Chondrocyte (in vitro differentiated cells): ENCODE data around the gene GPR176. TPM values are rescaled to one million over a fixed set of nuclear protein-coding genes. Genes with fewer than 3 reads are reported as not detected.

Experiments
- DNase-seq: peaks from one replicate; pipeline ENCODE4 v3.0.0; 2021; ENCODE audit warnings: mixed read lengths, low spot score
- H3K27ac Mint-ChIP-seq: one replicate; pipeline ENCODE4 v1.8.0; 2021; ENCODE audit warnings: mild to moderate bottlenecking, moderate library complexity, mixed read lengths; ENCODE audit not compliant: unreplicated experiment
- H3K27me3 Mint-ChIP-seq: 2 replicates; pipeline ENCODE4 v1.8.0; 2021; ENCODE audit warnings: low read depth, mixed read lengths
- H3K36me3 Mint-ChIP-seq: 2 replicates; pipeline ENCODE4 v1.8.0; 2021; ENCODE audit warnings: low read depth, mixed read lengths
- H3K4me1 Mint-ChIP-seq: 2 replicates; pipeline ENCODE4 v1.8.0; 2021; ENCODE audit warnings: low read depth, mild to moderate bottlenecking, mixed read lengths
- H3K4me3 Mint-ChIP-seq: one replicate; pipeline ENCODE4 v1.8.0; 2021; ENCODE audit warnings: mild to moderate bottlenecking, moderate library complexity, mixed read lengths; ENCODE audit not compliant: unreplicated experiment
- H3K9me3 Mint-ChIP-seq: 2 replicates; pipeline ENCODE4 v1.8.0; 2021; ENCODE audit warnings: low read depth, mixed read lengths
- total RNA-seq: library from RNA; stranded (reverse); gene quantifications from 3 replicates; pipeline ENCODE4 v1.2.1, GENCODE V29; 2021
- TF ChIP-seq, protein P1 (sequence below): fragments of 200-600 bp; sonication (generic); IDR thresholded peaks from 2 replicates; pipeline ENCODE4 v1.5.0; 2021; ENCODE audit warnings: antibody characterized with exemption, mild to moderate bottlenecking, moderate library complexity

The GPR176 gene
- total RNA-seq, 1 donor from 2014 or later: 31.1 TPM

DNA sequence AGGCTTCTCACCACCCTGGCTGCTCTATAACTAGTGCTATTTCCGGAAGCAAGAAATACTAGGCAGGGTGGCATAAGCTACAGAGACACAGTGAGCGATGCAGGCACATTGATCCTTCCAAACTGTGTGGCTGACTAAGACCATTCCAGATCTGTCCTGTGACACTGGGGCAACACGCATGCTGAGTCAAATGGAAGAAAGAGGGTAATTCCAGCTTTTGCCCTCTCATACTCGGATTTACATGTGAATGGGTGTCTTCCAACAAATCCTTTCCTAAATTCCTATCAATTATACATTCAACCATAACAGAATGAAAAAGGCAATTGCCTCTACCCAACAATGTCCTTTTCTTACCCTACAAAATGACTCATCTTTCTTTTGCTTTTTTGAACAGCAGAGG lies 142.6 kb downstream of the GPR176 start:
- peaks cover 5% of the 10 kb centered on the region for H3K4me1 Mint-ChIP-seq
- no peak overlapping the region for H3K4me3 Mint-ChIP-seq
- peaks cover 2% of the 10 kb centered on the region for H3K36me3 Mint-ChIP-seq
- H3K9me3 Mint-ChIP-seq: no peaks in the 10 kb centered on the region
- no peaks in the 10 kb centered on the region for H3K27me3 Mint-ChIP-seq
- no peak for DNase-seq
- no peak overlapping the region for H3K27ac Mint-ChIP-seq
- TF ChIP-seq, protein P1, sequence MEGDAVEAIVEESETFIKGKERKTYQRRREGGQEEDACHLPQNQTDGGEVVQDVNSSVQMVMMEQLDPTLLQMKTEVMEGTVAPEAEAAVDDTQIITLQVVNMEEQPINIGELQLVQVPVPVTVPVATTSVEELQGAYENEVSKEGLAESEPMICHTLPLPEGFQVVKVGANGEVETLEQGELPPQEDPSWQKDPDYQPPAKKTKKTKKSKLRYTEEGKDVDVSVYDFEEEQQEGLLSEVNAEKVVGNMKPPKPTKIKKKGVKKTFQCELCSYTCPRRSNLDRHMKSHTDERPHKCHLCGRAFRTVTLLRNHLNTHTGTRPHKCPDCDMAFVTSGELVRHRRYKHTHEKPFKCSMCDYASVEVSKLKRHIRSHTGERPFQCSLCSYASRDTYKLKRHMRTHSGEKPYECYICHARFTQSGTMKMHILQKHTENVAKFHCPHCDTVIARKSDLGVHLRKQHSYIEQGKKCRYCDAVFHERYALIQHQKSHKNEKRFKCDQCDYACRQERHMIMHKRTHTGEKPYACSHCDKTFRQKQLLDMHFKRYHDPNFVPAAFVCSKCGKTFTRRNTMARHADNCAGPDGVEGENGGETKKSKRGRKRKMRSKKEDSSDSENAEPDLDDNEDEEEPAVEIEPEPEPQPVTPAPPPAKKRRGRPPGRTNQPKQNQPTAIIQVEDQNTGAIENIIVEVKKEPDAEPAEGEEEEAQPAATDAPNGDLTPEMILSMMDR: no peak

DNA sequence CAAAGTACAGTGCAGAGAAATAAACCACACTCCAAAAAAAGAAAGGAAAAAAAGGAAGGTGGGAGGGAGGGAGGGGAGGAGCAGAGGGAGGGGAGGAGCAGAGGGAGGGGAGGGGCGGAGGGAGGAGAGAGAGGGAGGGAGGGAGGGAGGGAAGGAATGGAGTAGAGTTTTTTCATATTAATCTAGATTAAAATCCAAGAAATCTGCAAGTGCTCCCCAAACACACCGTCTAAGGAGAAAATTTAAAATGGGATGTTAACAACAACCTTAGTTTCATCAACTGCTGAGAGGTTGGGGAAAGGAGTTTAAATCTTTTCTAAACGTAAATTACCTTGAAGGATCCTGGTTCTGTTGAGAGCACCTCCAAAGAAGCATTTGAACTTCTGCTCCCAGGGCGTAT lies 144.0 kb downstream of the GPR176 start:
- no peak overlapping the region for H3K27ac Mint-ChIP-seq
- H3K36me3 Mint-ChIP-seq: peaks cover 2% of the 10 kb centered on the region
- H3K4me3 Mint-ChIP-seq: no peak overlapping the region
- H3K4me1 Mint-ChIP-seq: peaks cover 10% of the 10 kb centered on the region
- DNase-seq: no peak
- H3K9me3 Mint-ChIP-seq: no peaks in the 10 kb centered on the region
- no peaks in the 10 kb centered on the region for H3K27me3 Mint-ChIP-seq
- TF ChIP-seq, protein P1: no peak

DNA sequence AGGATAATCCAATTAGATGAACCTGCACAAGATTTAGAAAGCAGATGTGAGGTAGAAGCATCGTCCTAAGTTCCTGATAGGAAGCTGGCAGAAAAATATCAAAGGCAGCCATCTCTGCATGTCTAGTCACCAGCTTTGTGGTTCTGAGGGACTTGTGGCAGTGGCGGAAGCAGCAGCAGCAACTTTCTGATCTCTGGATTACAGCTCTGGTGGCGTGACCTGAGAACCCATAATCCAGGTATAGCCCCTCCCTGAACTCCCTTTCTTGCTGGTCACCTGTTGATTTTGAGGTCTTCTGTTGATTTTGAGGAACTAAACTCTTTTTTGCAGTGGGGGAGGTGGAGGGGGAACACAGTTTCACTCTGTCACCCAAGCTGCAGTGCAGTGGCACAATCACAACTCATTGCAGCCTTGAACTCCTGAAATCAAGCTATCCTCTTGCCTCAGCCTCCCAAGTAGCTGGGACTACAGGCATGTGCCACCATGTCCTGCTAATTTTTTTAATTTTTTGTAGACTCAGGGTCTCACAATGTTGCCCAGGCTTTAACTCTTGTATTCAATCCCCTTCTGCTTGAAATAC lies 145.3 kb downstream of the GPR176 start:
- TF ChIP-seq, protein P1: no peak
- Mint-ChIP-seq H3K4me1 (peaks cover 15% of the 10 kb centered on the region), H3K27me3 (no peaks in the 10 kb centered on the region), H3K36me3 (peaks cover 2% of the 10 kb centered on the region), H3K9me3 (no peaks in the 10 kb centered on the region), H3K4me3 (no peak overlapping the region), H3K27ac (no peak overlapping the region)
- no peak for DNase-seq

DNA sequence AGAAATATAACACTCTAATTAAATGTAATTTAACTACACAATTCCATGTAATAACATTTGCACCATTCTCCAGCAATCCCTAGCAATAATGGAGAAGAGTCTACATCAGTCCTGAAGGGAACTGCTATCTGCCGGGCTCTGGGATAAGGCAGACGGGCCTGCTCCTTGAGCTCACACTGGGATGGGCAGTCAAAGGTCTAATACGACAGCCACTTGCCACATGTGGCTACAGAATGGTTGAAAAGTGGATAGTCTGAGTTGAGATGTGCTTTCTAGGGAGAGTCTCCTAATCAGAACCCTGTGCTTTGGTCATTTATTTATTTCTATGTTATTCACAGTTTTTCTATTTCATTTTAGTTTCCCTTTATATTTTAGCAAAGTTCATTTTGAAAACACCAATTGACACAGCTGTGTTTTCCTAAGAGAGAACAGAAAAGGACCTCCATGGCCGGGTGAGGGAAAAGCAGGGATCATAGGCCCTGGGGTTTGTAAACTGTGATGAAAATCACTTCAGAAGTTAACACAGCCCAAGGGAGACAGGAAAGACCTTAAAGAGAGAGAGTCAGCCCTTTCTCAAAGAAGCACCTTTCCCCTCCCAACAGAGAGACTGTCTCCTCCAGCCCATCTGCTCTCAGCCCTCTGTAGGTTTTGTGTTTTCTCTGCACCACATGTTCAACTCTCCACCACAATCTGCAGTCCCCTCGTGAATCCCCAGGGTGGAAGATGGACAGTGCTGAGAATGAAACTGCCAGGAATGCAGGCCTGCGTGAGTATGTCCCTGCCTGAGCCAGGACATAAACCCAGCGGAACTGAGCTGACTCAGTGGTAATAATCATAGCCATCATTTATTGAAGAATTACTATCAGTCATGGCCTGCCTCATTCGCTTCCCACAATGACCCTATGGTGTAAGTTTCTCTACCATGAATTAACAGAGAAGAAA lies 149.0 kb downstream of the GPR176 start:
- TF ChIP-seq, protein P1: no peak
- Mint-ChIP-seq H3K4me3 (no peak overlapping the region), H3K9me3 (no peaks in the 10 kb centered on the region), H3K27me3 (no peaks in the 10 kb centered on the region), H3K4me1 (peaks cover 15% of the 10 kb centered on the region), H3K27ac (peak overlapping the region; percentile 85), H3K36me3 (peaks cover 2% of the 10 kb centered on the region)
- no peak for DNase-seq

DNA sequence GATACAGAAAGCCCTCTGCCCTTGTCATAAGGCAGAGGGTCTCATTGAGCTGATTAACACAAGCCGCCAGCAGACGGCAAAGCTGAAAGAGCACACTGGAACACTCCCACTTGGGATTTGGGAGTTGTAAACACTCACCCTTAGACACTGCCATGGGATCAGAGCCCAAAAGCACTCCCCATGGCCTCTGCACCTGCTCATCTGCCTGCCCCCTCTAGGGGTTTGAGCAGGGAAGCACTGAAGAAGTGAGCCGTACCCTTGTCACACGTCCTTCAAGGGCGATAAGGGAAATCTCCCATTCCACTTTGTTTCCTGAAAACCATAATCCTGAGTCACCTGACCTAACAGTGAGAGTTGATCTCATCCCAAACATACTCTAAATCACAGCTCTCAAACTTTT lies 152.1 kb downstream of the GPR176 start:
- no peak for DNase-seq
- Mint-ChIP-seq H3K4me1 (peaks cover 15% of the 10 kb centered on the region), H3K27ac (no peak overlapping the region), H3K4me3 (no peak overlapping the region), H3K36me3 (no peaks in the 10 kb centered on the region), H3K9me3 (no peaks in the 10 kb centered on the region), H3K27me3 (no peaks in the 10 kb centered on the region)
- TF ChIP-seq, protein P1: no peak
